GM18858 (cell line): Measurements from ENCODE around the gene DHX38.

Experiments
- ATAC-seq: cut with Tn5 transposase; IDR thresholded peaks from one replicate; pipeline ENCODE4 v1.9.1; 2021; ENCODE audit not compliant: unreplicated experiment

The DHX38 gene

GRCh38 chr16:72162105-72162692 is 68.6 kb downstream of the DHX38 start:
- ATAC-seq: no peak
